GM18505 (cell line): ENCODE data around the gene FGF21.
"Not testable (repeated sequence)": the region's sequence is repeated elsewhere in the genome, so short reads cannot be mapped to it uniquely, and the experiment has no call there.

Source experiments
- ATAC-seq: cut with Tn5 transposase; IDR thresholded peaks from one replicate; pipeline ENCODE4 v1.9.1; 2021; ENCODE audit not compliant: unreplicated experiment
- POLR2A ChIP-seq: IDR thresholded peaks from 4 replicates; pipeline ENCODE4 v1.6.1; 2011; ENCODE audit warnings: borderline replicate concordance; ENCODE audit not compliant: insufficient read depth, insufficient read length; ENCODE audit errors: extremely low read depth

The FGF21 gene

DNA sequence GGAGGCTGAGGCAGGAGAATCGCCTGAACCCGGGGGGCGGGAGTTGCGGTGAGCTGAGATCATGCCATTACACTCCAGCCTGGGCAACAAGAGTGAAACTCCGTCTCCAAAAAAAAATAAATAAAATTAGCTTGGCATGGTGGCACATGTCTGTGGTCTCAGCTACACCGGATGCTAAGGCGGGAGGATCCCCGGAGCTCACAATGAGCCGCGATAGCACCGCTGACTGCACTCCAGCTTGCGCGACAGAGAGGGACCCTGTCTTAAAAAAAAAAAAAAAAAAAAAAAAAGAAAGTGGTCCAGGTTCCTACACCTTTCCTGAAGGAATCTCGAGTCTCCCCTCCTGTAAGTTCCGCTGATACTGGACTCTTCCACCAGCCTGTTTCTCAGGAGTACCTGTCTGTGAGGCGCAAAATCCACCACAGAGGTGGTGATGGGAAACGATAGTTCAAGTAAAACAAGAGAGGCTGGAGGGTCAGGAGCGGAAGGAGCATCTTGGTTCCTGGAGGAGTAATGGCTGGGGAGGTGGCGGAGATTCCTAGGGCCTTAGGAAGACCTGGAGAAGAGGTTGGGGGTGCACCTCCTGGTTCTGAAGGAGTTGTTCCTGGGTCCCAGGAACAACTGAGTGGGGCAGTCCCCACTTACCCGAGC is 3.4 kb upstream of the FGF21 start:
- no peak for TF ChIP-seq POLR2A
- no peak for ATAC-seq

DNA sequence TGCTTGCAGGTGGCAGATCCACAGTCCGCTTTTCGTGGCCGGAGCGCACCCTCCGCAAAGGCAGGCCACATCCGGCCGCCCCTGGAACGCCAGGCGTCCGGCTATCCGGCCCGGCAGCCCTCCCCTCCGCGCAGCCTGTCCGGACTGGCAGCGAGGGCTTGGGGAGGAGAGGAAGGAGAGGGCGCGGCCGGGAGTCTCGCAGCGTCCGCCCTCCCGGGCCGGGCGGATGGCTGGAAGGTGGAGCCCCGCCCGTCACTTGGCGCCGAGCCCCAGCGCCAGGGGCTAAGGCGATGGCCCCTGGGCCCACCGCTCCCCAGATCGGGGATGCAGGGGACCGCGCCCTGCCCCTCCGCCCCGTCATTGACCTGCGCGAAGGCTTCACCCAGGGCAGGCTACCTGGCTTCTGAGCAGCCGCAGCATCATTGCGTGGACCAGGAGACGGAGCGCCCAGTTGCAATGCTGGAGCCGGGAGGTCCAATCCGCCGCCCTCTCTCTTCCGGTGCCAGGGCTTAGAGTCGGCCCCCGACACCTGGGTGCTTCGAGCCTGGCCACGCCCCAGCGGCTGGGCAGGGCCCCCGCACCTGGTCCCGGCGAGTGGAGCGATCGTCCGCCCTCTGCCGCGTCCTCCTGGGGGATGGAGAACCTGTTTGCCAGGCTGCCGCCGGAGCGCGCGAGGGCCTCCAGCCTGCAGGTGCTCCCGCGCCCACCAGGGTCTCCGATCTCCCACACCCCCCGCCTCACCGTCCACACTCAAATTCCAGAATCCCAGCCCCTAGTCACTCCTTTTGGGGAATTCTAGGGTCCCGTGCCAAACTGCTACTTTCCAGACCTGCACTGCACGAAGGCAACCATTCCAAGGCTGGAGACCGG is 2.6 kb upstream of the FGF21 start, which contains the start of gene FUT1:
Gene FUT1, minus strand, starts transcription at position 146 of the 870 bp plus-strand sequence. CDS start 1,360 bp downstream, outside the sequence.
- ATAC-seq, result no peak
- no peak for TF ChIP-seq POLR2A

DNA sequence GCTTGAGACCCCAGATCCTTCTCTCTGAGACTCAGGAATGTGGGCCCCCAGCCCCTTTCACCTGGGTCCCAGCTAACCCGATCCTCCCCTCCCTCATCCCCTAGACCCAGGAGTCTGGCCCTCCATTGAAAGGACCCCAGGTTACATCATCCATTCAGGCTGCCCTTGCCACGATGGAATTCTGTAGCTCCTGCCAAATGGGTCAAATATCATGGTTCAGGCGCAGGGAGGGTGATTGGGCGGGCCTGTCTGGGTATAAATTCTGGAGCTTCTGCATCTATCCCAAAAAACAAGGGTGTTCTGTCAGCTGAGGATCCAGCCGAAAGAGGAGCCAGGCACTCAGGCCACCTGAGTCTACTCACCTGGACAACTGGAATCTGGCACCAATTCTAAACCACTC is 463 bp downstream of the FGF21 start:
- no peak for TF ChIP-seq POLR2A
- ATAC-seq, result no peak

DNA sequence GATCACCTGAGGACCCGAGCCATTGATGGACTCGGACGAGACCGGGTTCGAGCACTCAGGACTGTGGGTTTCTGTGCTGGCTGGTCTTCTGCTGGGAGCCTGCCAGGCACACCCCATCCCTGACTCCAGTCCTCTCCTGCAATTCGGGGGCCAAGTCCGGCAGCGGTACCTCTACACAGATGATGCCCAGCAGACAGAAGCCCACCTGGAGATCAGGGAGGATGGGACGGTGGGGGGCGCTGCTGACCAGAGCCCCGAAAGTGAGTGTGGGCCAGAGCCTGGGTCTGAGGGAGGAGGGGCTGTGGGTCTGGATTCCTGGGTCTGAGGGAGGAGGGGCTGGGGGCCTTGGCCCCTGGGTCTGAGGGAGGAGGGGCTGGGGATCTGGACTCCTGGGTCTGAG is 888 bp downstream of the FGF21 start:
- no peak for TF ChIP-seq POLR2A
- no peak for ATAC-seq

DNA sequence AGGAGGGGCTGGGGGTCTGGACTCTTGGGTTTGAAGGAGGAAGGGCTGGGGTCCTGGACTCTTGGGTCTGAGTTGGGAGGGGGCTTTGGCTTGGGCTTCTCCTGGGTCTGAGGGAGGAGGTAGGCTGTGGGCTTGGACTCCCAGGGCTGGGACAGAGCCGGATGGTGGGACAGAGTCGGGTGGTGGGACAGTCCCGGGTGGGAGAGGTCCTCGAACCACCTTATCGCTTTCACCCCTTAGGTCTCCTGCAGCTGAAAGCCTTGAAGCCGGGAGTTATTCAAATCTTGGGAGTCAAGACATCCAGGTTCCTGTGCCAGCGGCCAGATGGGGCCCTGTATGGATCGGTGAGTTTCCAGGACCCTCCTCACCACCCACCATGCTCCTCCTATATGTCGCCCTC is 1.4 kb downstream of the FGF21 start:
- ATAC-seq, result no peak
- no peak for TF ChIP-seq POLR2A

DNA sequence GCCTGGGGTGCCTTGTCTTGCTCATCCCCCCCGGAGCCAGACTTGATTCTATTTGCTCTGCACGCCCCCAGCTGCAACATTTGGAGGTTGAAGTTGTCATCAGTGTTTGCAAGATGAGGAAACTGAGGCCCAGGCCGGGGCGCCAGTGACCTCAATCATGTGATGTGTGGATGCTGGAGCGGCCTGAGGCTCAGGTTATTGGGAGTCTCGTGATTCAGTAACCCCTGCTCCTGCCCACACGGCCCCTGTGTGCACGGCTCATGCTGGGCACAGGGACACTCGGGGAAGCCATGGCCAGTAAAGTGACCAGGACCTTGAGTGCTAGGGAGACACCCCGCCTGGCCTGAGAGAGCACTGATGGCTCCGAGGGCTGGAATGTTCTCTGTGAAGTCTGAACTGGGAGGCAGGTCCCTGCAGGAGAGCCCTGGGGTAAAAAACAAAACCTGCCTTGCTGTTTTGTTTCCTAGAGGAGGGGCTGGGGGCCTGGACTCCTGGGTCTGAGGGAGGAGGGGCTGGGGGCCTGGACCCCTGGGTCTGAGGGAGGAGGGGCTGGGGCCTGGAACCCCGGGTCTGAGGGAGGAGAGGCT is 1.9 kb downstream of the FGF21 start:
- TF ChIP-seq POLR2A, result no peak
- no peak for ATAC-seq

DNA sequence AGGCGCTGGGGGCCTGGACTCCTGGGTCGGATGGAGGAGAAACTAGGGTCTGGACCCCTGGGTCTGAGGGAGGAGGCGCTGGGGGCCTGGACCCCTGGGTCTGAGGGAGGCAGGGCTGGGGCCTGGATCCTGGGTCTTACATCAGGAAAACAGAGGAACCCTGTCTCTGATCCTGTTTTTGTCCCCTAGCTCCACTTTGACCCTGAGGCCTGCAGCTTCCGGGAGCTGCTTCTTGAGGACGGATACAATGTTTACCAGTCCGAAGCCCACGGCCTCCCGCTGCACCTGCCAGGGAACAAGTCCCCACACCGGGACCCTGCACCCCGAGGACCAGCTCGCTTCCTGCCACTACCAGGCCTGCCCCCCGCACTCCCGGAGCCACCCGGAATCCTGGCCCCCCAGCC is 2.4 kb downstream of the FGF21 start:
- no peak for TF ChIP-seq POLR2A
- no peak for ATAC-seq

DNA sequence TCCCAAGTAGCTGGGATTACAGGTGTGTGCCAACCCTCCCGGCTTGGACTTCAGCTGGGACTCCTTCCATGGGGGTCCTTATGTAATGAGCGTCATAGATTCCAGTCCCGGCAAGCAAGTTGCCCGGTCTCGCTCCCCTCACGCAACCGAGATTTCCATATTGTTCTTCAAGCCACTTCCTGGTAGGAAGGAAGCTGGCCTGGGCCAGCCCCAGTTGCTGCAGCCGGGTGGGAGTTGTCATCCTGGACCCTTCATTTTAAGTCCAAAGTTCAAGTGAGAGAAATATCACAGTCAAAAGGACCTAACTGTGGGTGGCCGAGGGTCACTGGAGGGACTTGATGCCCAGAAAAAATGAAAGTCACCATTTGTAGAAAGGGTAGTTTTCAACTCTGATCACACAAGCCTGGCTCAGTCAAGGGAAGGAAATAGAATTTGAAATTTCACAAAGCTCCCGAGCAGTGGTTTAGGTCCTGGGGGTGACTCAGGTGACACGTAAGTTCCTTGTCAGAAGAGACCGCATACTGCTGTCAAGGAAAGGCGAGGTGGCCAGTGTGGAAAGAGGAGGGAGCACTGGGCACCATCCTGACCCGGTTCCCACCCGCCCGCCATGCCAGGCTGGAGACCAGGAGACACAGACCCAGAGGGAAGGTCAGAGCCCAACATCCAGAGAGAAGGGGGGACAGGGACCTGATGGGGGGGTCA is 5.3 kb downstream of the FGF21 start:
- no peak for ATAC-seq
- TF ChIP-seq POLR2A, result no peak

DNA sequence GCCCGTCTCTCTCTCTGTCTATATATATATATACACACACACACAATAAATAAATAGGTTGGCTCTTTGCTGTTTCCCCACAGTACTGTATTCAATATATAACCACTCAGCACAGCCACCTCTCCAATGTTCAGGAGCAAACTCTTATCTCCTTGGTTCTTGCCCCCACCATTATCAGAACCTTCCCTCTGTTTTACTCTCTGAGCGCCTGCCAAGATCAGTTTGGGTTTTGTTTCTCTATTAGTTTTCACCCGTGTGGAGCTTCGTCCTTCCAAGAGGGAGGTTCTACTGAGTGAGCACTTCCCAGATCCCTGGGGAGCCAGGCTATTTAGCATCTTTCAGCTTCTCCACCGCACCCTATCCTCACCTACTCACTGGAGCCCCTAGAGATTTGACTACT is 10.5 kb downstream of the FGF21 start:
- not testable (repeated sequence) for ATAC-seq

DNA sequence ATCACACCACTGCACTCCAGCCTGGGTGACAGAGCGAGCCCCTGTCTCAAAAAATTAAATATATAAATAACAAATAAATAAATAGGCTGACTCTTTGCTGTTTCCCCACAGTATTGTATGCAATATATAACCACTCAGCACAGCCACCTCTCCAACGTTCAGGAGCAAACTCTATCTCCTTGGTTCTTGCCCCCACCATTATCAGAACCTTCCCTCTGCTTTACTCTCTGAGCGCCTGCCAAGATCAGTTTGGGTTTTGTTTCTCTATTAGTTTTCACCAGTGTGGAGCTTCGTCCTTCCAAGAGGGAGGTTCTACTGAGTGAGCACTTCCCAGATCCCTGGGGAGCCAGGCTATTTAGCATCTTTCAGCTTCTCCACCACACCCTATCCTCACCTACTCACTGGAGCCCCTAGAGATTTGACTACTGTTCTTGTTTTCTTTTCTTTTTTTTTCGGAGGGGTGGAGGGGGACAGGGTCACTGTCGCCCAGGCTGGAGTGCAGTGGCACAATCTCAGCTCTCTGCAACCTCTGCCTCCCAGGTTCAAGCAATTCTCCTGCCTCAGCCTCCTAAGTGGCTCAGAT is 12.9 kb downstream of the FGF21 start:
- not testable (repeated sequence) for ATAC-seq

DNA sequence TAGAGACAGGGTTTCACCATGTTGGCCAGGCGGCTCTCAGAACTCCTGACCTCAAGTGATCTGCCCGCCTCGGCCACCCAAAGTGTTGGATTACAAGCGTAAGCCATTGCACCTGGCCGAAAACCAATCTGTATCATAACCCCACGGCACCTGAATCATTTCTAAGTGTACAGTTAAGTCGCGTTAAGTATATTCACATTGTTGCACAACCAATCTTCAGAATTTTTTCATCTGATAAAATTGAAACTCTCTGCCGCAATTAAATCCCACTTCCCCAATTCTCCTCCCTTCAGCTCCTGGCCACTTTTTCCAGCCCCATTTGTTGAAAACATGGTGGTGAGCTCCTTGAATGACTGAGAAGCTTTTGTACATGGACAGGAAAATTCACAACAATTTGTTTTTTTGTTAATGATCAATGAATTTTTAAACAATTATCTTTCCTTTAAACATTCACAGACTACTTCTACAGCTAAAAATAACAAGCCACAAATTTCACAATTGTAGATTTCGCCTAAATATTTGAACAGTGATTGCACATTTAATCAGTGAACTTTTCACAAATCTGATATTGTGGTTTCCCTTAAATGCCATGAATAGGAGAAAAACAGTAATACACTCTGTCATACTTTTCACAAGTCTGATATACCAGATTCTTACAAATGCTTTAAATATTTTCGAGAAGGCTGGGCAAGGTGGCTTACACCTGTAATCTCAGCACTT is 13.8 kb downstream of the FGF21 start:
- ATAC-seq, result no peak
- no peak for TF ChIP-seq POLR2A

DNA sequence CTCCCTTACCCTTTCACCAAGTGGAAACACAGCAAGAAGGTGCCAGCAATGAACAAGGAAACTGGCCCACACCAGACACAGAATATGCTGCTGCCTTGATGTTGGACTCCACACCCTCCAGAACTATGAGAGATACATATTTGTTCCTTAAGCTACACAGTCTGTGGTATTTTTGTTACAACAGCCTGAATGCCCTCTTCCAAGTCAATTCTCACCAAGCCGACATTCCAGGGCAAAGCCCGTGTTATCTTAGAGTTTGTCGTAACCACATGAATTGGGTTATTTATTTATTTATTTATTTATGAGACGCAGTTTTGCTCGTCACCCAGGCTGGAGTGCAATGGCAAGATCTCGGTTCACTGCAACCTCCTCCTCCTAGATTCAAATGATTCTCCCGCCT is 14.9 kb downstream of the FGF21 start:
- no peak for ATAC-seq
- TF ChIP-seq POLR2A, result no peak
